Smooth muscle cell (in vitro differentiated cells): ENCODE data around the gene PLEKHA5. TPM values are rescaled to one million over a fixed set of nuclear protein-coding genes. Genes with fewer than 3 reads are reported as not detected.
"Not testable (repeated sequence)": the region's sequence is repeated elsewhere in the genome, so short reads cannot be mapped to it uniquely, and the experiment has no call there.

Source experiments
- DNase-seq: peaks from one replicate; lab custom pipeline; 2025; ENCODE audit not compliant: unreplicated experiment; lab: John Stamatoyannopoulos, UW
- H2AFZ ChIP-seq: fragments of 200-600 bp; sonication (generic); 2 replicates; pipeline ENCODE4 v1.6.0; 2016; ENCODE audit warnings: antibody characterized with exemption, low read depth, mild to moderate bottlenecking
- H3F3A ChIP-seq: fragments of 200-600 bp; sonication (generic); 2 replicates; pipeline ENCODE4 v1.6.0; 2017; ENCODE audit warnings: antibody characterized with exemption, low read depth
- H3K27ac ChIP-seq: fragments of 200-600 bp; sonication (generic); 2 replicates; pipeline ENCODE4 v1.5.1; 2016; ENCODE audit warnings: low read depth, mild to moderate bottlenecking
- H3K27me3 ChIP-seq: fragments of 200-600 bp; sonication (generic); 2 replicates; pipeline ENCODE4 v1.6.1; 2016; ENCODE audit warnings: low read depth, mild to moderate bottlenecking
- H3K36me3 ChIP-seq: fragments of 200-600 bp; sonication (generic); 2 replicates; pipeline ENCODE4 v1.5.1; 2016; ENCODE audit warnings: low read depth
- H3K4me1 ChIP-seq: fragments of 200-600 bp; sonication (generic); 2 replicates; pipeline ENCODE4 v1.5.1; 2016; ENCODE audit warnings: low read depth
- H3K4me2 ChIP-seq: fragments of 200-600 bp; sonication (generic); 2 replicates; pipeline ENCODE4 v1.6.0; 2016; ENCODE audit warnings: mild to moderate bottlenecking
- H3K4me3 ChIP-seq: fragments of 200-600 bp; sonication (generic); 2 replicates; pipeline ENCODE4 v1.5.1; 2016; ENCODE audit warnings: mild to moderate bottlenecking
- H3K79me2 ChIP-seq: fragments of 200-600 bp; sonication (generic); 2 replicates; pipeline ENCODE4 v1.6.0; 2016; ENCODE audit warnings: low read depth, mild to moderate bottlenecking
- H3K9ac ChIP-seq: fragments of 200-600 bp; sonication (generic); 2 replicates; pipeline ENCODE4 v1.6.0; 2016; ENCODE audit warnings: low read depth
- H3K9me3 ChIP-seq: fragments of 200-600 bp; sonication (generic); replicated peaks from 2 replicates; pipeline ENCODE4 v1.5.1; 2016; ENCODE audit warnings: low read depth
- H4K20me1 ChIP-seq: fragments of 200-600 bp; sonication (generic); 2 replicates; pipeline ENCODE4 v1.6.0; 2016; ENCODE audit warnings: low read depth
- CTCF ChIP-seq: fragments of 200-600 bp; sonication (generic); IDR thresholded peaks from 2 replicates; pipeline ENCODE4 v1.5.1; 2017; ENCODE audit warnings: borderline replicate concordance, mild to moderate bottlenecking, antibody characterized with exemption; ENCODE audit not compliant: insufficient read depth, poor library complexity, severe bottlenecking
- WGBS: methylation state at CpG from one replicate; pipeline ENCODE4 v1.1.7; 2016; ENCODE audit warnings: low lambda C conversion rate; 5-methylcytosine and 5-hydroxymethylcytosine counted together
- polyA plus RNA-seq: library from polyadenylated mRNA; unstranded; fragments of >200 nt; fragmentation: Nextera tagmentation; extraction: Ambion mirVana; gene quantifications from 2 replicates; pipeline ENCODE4 v1.2.1, GENCODE V29; 2016
- total RNA-seq: library from RNA; depleted of rRNA; stranded (reverse); fragments of >200 nt; gene quantifications from 2 replicates; pipeline ENCODE4 v1.2.3, GENCODE V29; 2014

PLEKHA5 gene
- total and polyA plus RNA-seq, 2 experiments from 2014 or later: 21.4 to 43.1 TPM

GRCh38 chr12:19304149-19304750 is 174.7 kb downstream of the PLEKHA5 start:
- Histone ChIP-seq H3K27ac (no peak overlapping the region), H3K79me2 (no peaks in the 10 kb centered on the region), H3K4me3 (no peak overlapping the region), H3K27me3 (no peaks in the 10 kb centered on the region), H3K4me2 (no peak overlapping the region), H3K9ac (no peak overlapping the region), H3K9me3 (no peaks in the 10 kb centered on the region), H3F3A (no peaks in the 10 kb centered on the region), H3K4me1 (peaks cover 4% of the 10 kb centered on the region), H2AFZ (no peak overlapping the region), H4K20me1 (no peaks in the 10 kb centered on the region), H3K36me3 (no peaks in the 10 kb centered on the region)
- 98% methylated on average over 10 of the region's 10 CpGs for WGBS
- TF ChIP-seq CTCF: no peak
- DNase-seq: no peak

- H3K79me2 ChIP-seq, H3K27ac ChIP-seq, H3K27me3 ChIP-seq, H3K9me3 ChIP-seq, H3K4me2 ChIP-seq, H3K4me1 ChIP-seq, H2AFZ ChIP-seq, H3F3A ChIP-seq, H3K36me3 ChIP-seq, H3K4me3 ChIP-seq, H4K20me1 ChIP-seq, DNase-seq, H3K9ac ChIP-seq: not testable (repeated sequence)
- 97% methylated on average over 14 of the region's 14 CpGs for WGBS
Measured at GRCh38 chr12:19305621-19306020, 176.1 kb downstream of the PLEKHA5 start.

- Histone ChIP-seq H3K27ac (no peak overlapping the region), H3K27me3 (no peaks in the 10 kb centered on the region), H3K36me3 (no peaks in the 10 kb centered on the region), H3F3A (no peaks in the 10 kb centered on the region), H4K20me1 (no peaks in the 10 kb centered on the region), H3K4me1 (no peaks in the 10 kb centered on the region), H3K79me2 (no peaks in the 10 kb centered on the region), H3K4me2 (no peak overlapping the region), H2AFZ (no peak overlapping the region), H3K9me3 (no peaks in the 10 kb centered on the region), H3K4me3 (no peak overlapping the region), H3K9ac (no peak overlapping the region)
- 99% methylated on average over 35 of the region's 35 CpGs for WGBS
- no peak for DNase-seq
- no peak for TF ChIP-seq CTCF
Measured at GRCh38 chr12:19306366-19306765, 176.8 kb downstream of the PLEKHA5 start.

GRCh38 chr12:19307451-19307850 is 177.9 kb downstream of the PLEKHA5 start:
- no peak overlapping the region for H2AFZ ChIP-seq
- no peak overlapping the region for H3K4me3 ChIP-seq
- H3K9ac ChIP-seq: no peak overlapping the region
- H3K27me3 ChIP-seq: no peaks in the 10 kb centered on the region
- no peak overlapping the region for H3K4me2 ChIP-seq
- no peaks in the 10 kb centered on the region for H3K9me3 ChIP-seq
- no peaks in the 10 kb centered on the region for H3K36me3 ChIP-seq
- TF ChIP-seq CTCF: no peak
- no peaks in the 10 kb centered on the region for H3K4me1 ChIP-seq
- 85% methylated on average over 6 of the region's 6 CpGs for WGBS
- H4K20me1 ChIP-seq: no peaks in the 10 kb centered on the region
- no peaks in the 10 kb centered on the region for H3K79me2 ChIP-seq
- DNase-seq: no peak
- H3K27ac ChIP-seq: no peak overlapping the region
- no peaks in the 10 kb centered on the region for H3F3A ChIP-seq
